Measurements from ENCODE around the gene HOOK2.

Gene HOOK2

GRCh38 chr19:12766051-12766521 is 9.3 kb downstream of the HOOK2 start:
- Histone ChIP-seq H3K4me3 (ENCODE audit: low read depth, low read length) (no peak overlapping the region), H3K23ac (ENCODE audit: low read length) (no peak overlapping the region), H2BK12ac (ENCODE audit: low read length) (no peak overlapping the region), H4K91ac (ENCODE audit: low read depth, low read length) (no peak overlapping the region), H3K9ac (ENCODE audit: low read length) (no peak overlapping the region), H3K18ac (ENCODE audit: low read length) (no peak overlapping the region), H2BK120ac (ENCODE audit: insufficient read depth, low read length, poor library complexity) (no peak overlapping the region), H3K4me2 (ENCODE audit: low read length) (no peak overlapping the region), H3K4me1 (ENCODE audit: control insufficient read depth in 1 of 2, insufficient read depth in 2 of 2, low read length in 2 of 2) (peaks cover 0 to 3% of the 10 kb centered on the region in 2 experiments), H3K27ac (ENCODE audit: low read depth, low read length) (no peak overlapping the region), H4K12ac (ENCODE audit: low read depth, low read length) (no peak overlapping the region), H3K14ac (ENCODE audit: low read length) (no peak overlapping the region), H2AFZ (ENCODE audit: insufficient read depth, low read length, poor library complexity) (no peak overlapping the region), H2AK5ac (ENCODE audit: low read length) (no peak overlapping the region), H3K9me3 (ENCODE audit: insufficient read depth, low read depth, low read length) (peaks cover 5% of the 10 kb centered on the region), H3K4ac (ENCODE audit: low read depth, low read length) (no peak overlapping the region), H2BK5ac (ENCODE audit: low read depth, low read length, poor library complexity) (no peak overlapping the region), H3K79me1 (ENCODE audit: low read length) (no peaks in the 10 kb centered on the region), H4K8ac (ENCODE audit: low read depth, low read length) (no peak overlapping the region), H3K36me3 (ENCODE audit: control insufficient read depth in 1 of 2, insufficient read depth in 2 of 2, low read length in 2 of 2) (peaks cover 67 to 71% of the 10 kb centered on the region in 2 experiments), H3K27me3 (ENCODE audit: insufficient read depth, low read length) (no peaks in the 10 kb centered on the region), H3K79me2 (ENCODE audit: control insufficient read depth, insufficient read depth, low read length, poor library complexity) (no peaks in the 10 kb centered on the region)
- WGBS (ENCODE audit: extremely low coverage, insufficient coverage, insufficient read length): no CpG with 5 or more reads among the region's 30 CpGs
- peak; percentile 90 to 91 for DNase-seq

DNA sequence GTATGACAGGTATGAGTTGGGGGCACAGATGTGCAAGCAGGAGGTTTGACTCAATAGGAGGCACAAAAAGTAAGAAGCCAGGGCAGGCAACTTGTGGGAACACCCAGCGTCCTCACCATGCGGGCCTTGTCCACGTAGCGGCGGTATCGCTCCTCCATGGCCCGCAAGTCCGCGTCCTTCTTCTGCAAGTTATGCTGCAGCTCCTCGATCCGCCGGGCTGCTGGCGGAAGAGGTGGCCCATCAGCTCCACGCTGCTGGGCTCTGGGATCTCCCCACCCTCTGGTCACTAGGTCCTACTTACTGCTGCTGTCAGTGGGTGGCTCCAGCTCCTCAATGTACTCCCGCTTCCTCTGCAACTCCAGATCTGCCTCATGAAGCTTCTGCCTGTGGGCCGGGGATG is 10.7 kb downstream of the HOOK2 start:
- Histone ChIP-seq H2AFZ (ENCODE audit: insufficient read depth, low read length, poor library complexity) (no peak overlapping the region), H3K18ac (ENCODE audit: low read length) (no peak overlapping the region), H3K36me3 (ENCODE audit: control insufficient read depth in 1 of 2, insufficient read depth in 2 of 2, low read length in 2 of 2) (peaks cover 53 to 60% of the 10 kb centered on the region in 2 experiments), H3K4ac (ENCODE audit: low read depth, low read length) (no peak overlapping the region), H4K91ac (ENCODE audit: low read depth, low read length) (no peak overlapping the region), H3K4me2 (ENCODE audit: low read length) (no peak overlapping the region), H2AK5ac (ENCODE audit: low read length) (no peak overlapping the region), H3K9ac (ENCODE audit: low read length) (no peak overlapping the region), H3K79me2 (ENCODE audit: control insufficient read depth, insufficient read depth, low read length, poor library complexity) (no peaks in the 10 kb centered on the region), H2BK120ac (ENCODE audit: insufficient read depth, low read length, poor library complexity) (no peak overlapping the region), H4K8ac (ENCODE audit: low read depth, low read length) (no peak overlapping the region), H3K14ac (ENCODE audit: low read length) (no peak overlapping the region), H3K4me3 (ENCODE audit: low read depth, low read length) (no peak overlapping the region), H2BK12ac (ENCODE audit: low read length) (no peak overlapping the region), H2BK5ac (ENCODE audit: low read depth, low read length, poor library complexity) (no peak overlapping the region), H3K27ac (ENCODE audit: low read depth, low read length) (no peak overlapping the region), H3K27me3 (ENCODE audit: insufficient read depth, low read length) (no peaks in the 10 kb centered on the region), H3K9me3 (ENCODE audit: insufficient read depth, low read depth, low read length) (peaks cover 5% of the 10 kb centered on the region), H4K12ac (ENCODE audit: low read depth, low read length) (no peak overlapping the region), H3K23ac (ENCODE audit: low read length) (no peak overlapping the region), H3K4me1 (ENCODE audit: control insufficient read depth in 1 of 2, insufficient read depth in 2 of 2, low read length in 2 of 2) (peaks cover 0 to under 1% of the 10 kb centered on the region in 2 experiments), H3K79me1 (ENCODE audit: low read length) (no peaks in the 10 kb centered on the region)
- no CpG with 5 or more reads among the region's 16 CpGs for WGBS (ENCODE audit: extremely low coverage, insufficient coverage, insufficient read length)
- no peak for DNase-seq

DNA sequence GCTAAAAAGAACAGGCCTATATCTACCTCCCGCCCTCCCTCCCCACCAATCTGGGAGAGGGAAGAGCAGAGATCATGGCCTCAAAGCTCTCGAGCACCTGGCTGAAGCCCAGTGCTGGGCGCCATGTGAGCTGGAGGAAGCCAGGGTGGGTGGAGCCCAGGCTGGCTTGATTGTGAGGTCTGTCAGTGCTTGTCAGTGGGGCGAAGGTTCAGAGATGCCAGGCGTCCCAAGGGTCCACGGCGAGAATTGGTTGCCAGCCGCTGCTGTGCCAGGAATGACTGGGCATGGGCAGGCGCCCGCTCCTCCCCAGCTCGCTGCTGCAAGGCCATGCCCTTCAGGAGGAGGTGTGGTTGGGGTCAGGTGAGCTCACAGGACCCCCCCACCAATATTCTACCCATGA is 12.3 kb downstream of the HOOK2 start:
- Histone ChIP-seq H3K9me3 (ENCODE audit: insufficient read depth, low read depth, low read length) (peaks cover 5% of the 10 kb centered on the region), H3K18ac (ENCODE audit: low read length) (no peak overlapping the region), H3K14ac (ENCODE audit: low read length) (no peak overlapping the region), H4K12ac (ENCODE audit: low read depth, low read length) (no peak overlapping the region), H4K8ac (ENCODE audit: low read depth, low read length) (no peak overlapping the region), H3K23ac (ENCODE audit: low read length) (no peak overlapping the region), H2BK5ac (ENCODE audit: low read depth, low read length, poor library complexity) (no peak overlapping the region), H2AK5ac (ENCODE audit: low read length) (no peak overlapping the region), H3K27me3 (ENCODE audit: insufficient read depth, low read length) (no peaks in the 10 kb centered on the region), H3K4me1 (ENCODE audit: control insufficient read depth in 1 of 2, insufficient read depth in 2 of 2, low read length in 2 of 2) (no peaks in the 10 kb centered on the region), H3K27ac (ENCODE audit: low read depth, low read length) (no peak overlapping the region), H2BK120ac (ENCODE audit: insufficient read depth, low read length, poor library complexity) (no peak overlapping the region), H3K4ac (ENCODE audit: low read depth, low read length) (no peak overlapping the region), H2BK12ac (ENCODE audit: low read length) (no peak overlapping the region), H3K36me3 (ENCODE audit: control insufficient read depth in 1 of 2, insufficient read depth in 2 of 2, low read length in 2 of 2) (peaks cover 46 to 56% of the 10 kb centered on the region in 2 experiments), H4K91ac (ENCODE audit: low read depth, low read length) (no peak overlapping the region), H2AFZ (ENCODE audit: insufficient read depth, low read length, poor library complexity) (no peak overlapping the region), H3K9ac (ENCODE audit: low read length) (no peak overlapping the region), H3K79me1 (ENCODE audit: low read length) (no peaks in the 10 kb centered on the region), H3K4me2 (ENCODE audit: low read length) (no peak overlapping the region), H3K4me3 (ENCODE audit: low read depth, low read length) (no peak overlapping the region), H3K79me2 (ENCODE audit: control insufficient read depth, insufficient read depth, low read length, poor library complexity) (no peaks in the 10 kb centered on the region)
- no peak for DNase-seq
- no CpG with 5 or more reads among the region's 11 CpGs for WGBS (ENCODE audit: extremely low coverage, insufficient coverage, insufficient read length)

- Histone ChIP-seq H2AFZ (ENCODE audit: insufficient read depth, low read length, poor library complexity) (no peak overlapping the region), H3K4me1 (ENCODE audit: control insufficient read depth in 1 of 2, insufficient read depth in 2 of 2, low read length in 2 of 2) (peaks cover 0 to 7% of the 10 kb centered on the region in 2 experiments), H2BK5ac (ENCODE audit: low read depth, low read length, poor library complexity) (no peak overlapping the region), H4K8ac (ENCODE audit: low read depth, low read length) (no peak overlapping the region), H3K4me3 (ENCODE audit: low read depth, low read length) (no peak overlapping the region), H3K9me3 (ENCODE audit: insufficient read depth, low read depth, low read length) (peaks cover 3% of the 10 kb centered on the region), H3K79me1 (ENCODE audit: low read length) (no peaks in the 10 kb centered on the region), H3K4me2 (ENCODE audit: low read length) (no peak overlapping the region), H3K79me2 (ENCODE audit: control insufficient read depth, insufficient read depth, low read length, poor library complexity) (no peaks in the 10 kb centered on the region), H3K27ac (ENCODE audit: low read depth, low read length) (no peak overlapping the region), H2BK120ac (ENCODE audit: insufficient read depth, low read length, poor library complexity) (no peak overlapping the region), H3K36me3 (ENCODE audit: control insufficient read depth in 1 of 2, insufficient read depth in 2 of 2, low read length in 2 of 2) (peaks cover 20 to 29% of the 10 kb centered on the region in 2 experiments), H2AK5ac (ENCODE audit: low read length) (no peak overlapping the region), H3K14ac (ENCODE audit: low read length) (no peak overlapping the region), H3K27me3 (ENCODE audit: insufficient read depth, low read length) (no peaks in the 10 kb centered on the region), H3K23ac (ENCODE audit: low read length) (no peak overlapping the region), H3K4ac (ENCODE audit: low read depth, low read length) (no peak overlapping the region), H4K91ac (ENCODE audit: low read depth, low read length) (no peak overlapping the region), H2BK12ac (ENCODE audit: low read length) (no peak overlapping the region), H3K9ac (ENCODE audit: low read length) (no peak overlapping the region), H3K18ac (ENCODE audit: low read length) (no peak overlapping the region), H4K12ac (ENCODE audit: low read depth, low read length) (no peak overlapping the region)
- no CpG with 5 or more reads among the region's 6 CpGs for whole genome bisulfite sequencing (ENCODE audit: extremely low coverage, insufficient coverage, insufficient read length)
- DNase-seq: no peak
These were observed 15.7 kb downstream of the HOOK2 start for GRCh38 chr19:12759686-12760085.

Measured in trophoblast cell (in vitro differentiated cells and primary cell).